OCI-LY1 (cell line): Measurements from ENCODE around the gene PLCB4.

Experiments used
- CTCF ChIP-seq: fragments of 200-600 bp; sonication (generic), shearing (Covaris generic); IDR thresholded peaks from 2 replicates; pipeline ENCODE4 v1.5.1; 2017; ENCODE audit warnings: mild to moderate bottlenecking, antibody characterized with exemption, low read length, moderate library complexity, mixed read lengths
- EZH2 ChIP-seq: fragments of 200-600 bp; sonication (generic), shearing (Covaris generic); IDR thresholded peaks from 2 replicates; pipeline ENCODE4 v1.8.0; 2017; ENCODE audit warnings: borderline replicate concordance, mixed run types, mild to moderate bottlenecking, antibody characterized with exemption, low read length, moderate library complexity, mixed read lengths

GRCh38 chr20:9262653-9263194 is 193.8 kb downstream of the PLCB4 start:
- TF ChIP-seq CTCF (no peak), EZH2 (no peak)
